Keratinocyte (primary cell): ENCODE results near the gene MAP4.

ENCODE experiments used
- CTCF ChIP-seq, 3 experiments: IDR thresholded peaks in 1 of 3; conservative IDR thresholded peaks in 1 of 3; optimal IDR thresholded peaks in 1 of 3; 2 replicates in 2 of 3; 3 replicates in 1 of 3; pipeline versions ENCODE3 to v1.5.1; 2011; ENCODE audit warnings: low read length in 3 of 3, mild to moderate bottlenecking in 3 of 3, moderate library complexity in 2 of 3, control low read depth in 1 of 3, inconsistent platforms in 1 of 3; ENCODE audit not compliant: insufficient read depth in 2 of 3; ENCODE audit errors: extremely low read depth in 1 of 3
- EZH2 ChIP-seq: IDR thresholded peaks from one replicate; pipeline ENCODE4 v1.6.1; 2012; ENCODE audit warnings: inconsistent platforms, mild to moderate bottlenecking, low read length, moderate library complexity

GRCh38 chr3:48057521-48057920 lies 41.3 kb upstream of the MAP4 start:
- TF ChIP-seq CTCF (optimal IDR thresholded peaks at IDR 0.05 in 1 of 3, IDR thresholded peaks at IDR 0.05 in 1 of 3, conservative IDR thresholded peaks at IDR 0.05 in 1 of 3; ENCODE audit: extremely low read depth in 1 of 3, insufficient read depth in 2 of 3, low read length in 3 of 3) (no peak), EZH2 (no peak)
